Endothelial cell of umbilical vein (primary cell): ENCODE data around the gene NRDC. TPM values are rescaled to one million over a fixed set of nuclear protein-coding genes. Genes with fewer than 3 reads are reported as not detected.

Experiments used
- BruUV-seq: library from RNA; stranded (reverse); fragments of 400-500 nt; replicated peaks from 2 replicates; lab custom pipeline; 2021; lab: Mats Ljungman, UMichigan
- CTCF ChIA-PET: fragments of 300-600, 350-600 bp; sonication (Branson Sonifier 250); formaldehyde crosslinking; loops from one replicate; lab custom pipeline; 2021; ENCODE audit warnings: antibody characterized with exemption, inconsistent platforms; lab: Charles Lee
- POLR2A ChIA-PET: fragments of 300-600, 350-600 bp; sonication (Branson Sonifier 250); formaldehyde crosslinking; loops from one replicate; lab custom pipeline; 2021; ENCODE audit warnings: antibody characterized with exemption, inconsistent platforms; lab: Charles Lee
- DNase-seq: peaks from one replicate; pipeline ENCODE4 v3.0.0-alpha.2; 2011; ENCODE audit warnings: low read depth, low spot score
- FAIRE-seq: peaks from 2 replicates; lab custom pipeline; 2011; peaks lifted over from hg19 to GRCh38; lab: Jason Lieb, UNC
- H2AFZ ChIP-seq: 2 replicates; pipeline ENCODE4 v1.6.0; 2012; ENCODE audit warnings: low read depth, low read length, control low read depth, inconsistent platforms
- H3K27ac ChIP-seq: 2 replicates; pipeline ENCODE4 v1.5.1; 2011; ENCODE audit warnings: low read depth, mild to moderate bottlenecking, control low read depth, low read length, moderate library complexity; ENCODE audit not compliant: insufficient read depth
- H3K27me3 ChIP-seq, 2 experiments: 2 replicates each; pipeline versions ENCODE4 v1.6.0 to v1.6.1; 2011; ENCODE audit warnings: low read length in 2 of 2, mixed read lengths in 1 of 2; ENCODE audit not compliant: control insufficient read depth in 2 of 2, insufficient read depth in 2 of 2
- H3K36me3 ChIP-seq, 2 experiments: 2 replicates in 1 of 2; 3 replicates in 1 of 2; pipeline ENCODE4 v1.5.1; 2011; ENCODE audit warnings: low read length in 2 of 2, mild to moderate bottlenecking in 1 of 2, moderate library complexity in 1 of 2; ENCODE audit not compliant: control insufficient read depth in 2 of 2, insufficient read depth in 2 of 2; ENCODE audit errors: extremely low read depth in 1 of 2
- H3K4me1 ChIP-seq: 3 replicates; pipeline ENCODE4 v1.5.1; 2011; ENCODE audit warnings: mild to moderate bottlenecking, low read length; ENCODE audit not compliant: control insufficient read depth, insufficient read depth; ENCODE audit errors: extremely low read depth
- H3K4me2 ChIP-seq: 2 replicates; pipeline ENCODE4 v1.6.1; 2011; ENCODE audit warnings: low read length, control low read depth, mixed read lengths; ENCODE audit not compliant: insufficient read depth
- H3K4me3 ChIP-seq, 3 experiments: fragments of 200-600 bp in 1 of 3; sonication (generic), shearing (Covaris generic) in 1 of 3; replicated peaks in 1 of 3; 2 replicates each; pipeline ENCODE4 v1.5.1; 2011 to 2016; ENCODE audit warnings: control low read depth in 3 of 3, low read length in 3 of 3, mild to moderate bottlenecking in 2 of 3, inconsistent platforms in 1 of 3, low read depth in 1 of 3, moderate library complexity in 1 of 3; ENCODE audit not compliant: insufficient read depth in 1 of 3
- H3K79me2 ChIP-seq: 2 replicates; pipeline ENCODE4 v1.6.0; 2012; ENCODE audit warnings: low read length, inconsistent platforms; ENCODE audit not compliant: control insufficient read depth, insufficient read depth
- H3K9ac ChIP-seq: replicated peaks from 2 replicates; pipeline ENCODE3; 2011; ENCODE audit warnings: low read length, control low read depth; ENCODE audit not compliant: insufficient read depth; ENCODE audit errors: extremely low read depth
- H3K9me1 ChIP-seq: replicated peaks from 3 replicates; pipeline ENCODE4 v1.6.0; 2011; ENCODE audit warnings: mild to moderate bottlenecking, low read length; ENCODE audit not compliant: control insufficient read depth, insufficient read depth; ENCODE audit errors: extremely low read depth
- H3K9me3 ChIP-seq: replicated peaks from 2 replicates; pipeline ENCODE4 v1.5.1; 2012; ENCODE audit warnings: low read length, inconsistent platforms; ENCODE audit not compliant: control insufficient read depth, insufficient read depth
- H4K20me1 ChIP-seq: replicated peaks from 2 replicates; pipeline ENCODE3; 2011; ENCODE audit warnings: mild to moderate bottlenecking, low read length; ENCODE audit not compliant: control insufficient read depth, insufficient read depth; ENCODE audit errors: extremely low read depth
- CTCF ChIP-seq, 2 donors: IDR thresholded peaks; 1 replicate in 1 of 2; 2 replicates in 1 of 2; pipeline ENCODE4 v1.5.1; 2011; ENCODE audit warnings: low read length in 2 of 2, mild to moderate bottlenecking in 2 of 2, moderate library complexity in 2 of 2, control low read depth in 1 of 2, inconsistent platforms in 1 of 2, low read depth in 1 of 2; ENCODE audit not compliant: insufficient read depth in 1 of 2; ENCODE audit errors: extremely low read depth in 1 of 2
- EZH2 ChIP-seq: IDR thresholded peaks from 2 replicates; pipeline ENCODE4 v1.6.1; 2012; ENCODE audit warnings: borderline replicate concordance, low read depth, mild to moderate bottlenecking, moderate library complexity, low read length, inconsistent platforms; ENCODE audit not compliant: severe bottlenecking
- FOS ChIP-seq: IDR thresholded peaks from 2 replicates; pipeline ENCODE4 v1.6.1; 2011; ENCODE audit warnings: mild to moderate bottlenecking, low read length, moderate library complexity, borderline replicate concordance; ENCODE audit not compliant: insufficient read depth
- GATA2 ChIP-seq: IDR thresholded peaks from 2 replicates; pipeline ENCODE4 v1.7.0; 2011; ENCODE audit warnings: low read depth, mild to moderate bottlenecking, moderate library complexity, mixed read lengths, low read length; ENCODE audit not compliant: insufficient read length, insufficient read depth
- JUN ChIP-seq: IDR thresholded peaks from 2 replicates; pipeline ENCODE4 v1.6.1; 2011; ENCODE audit warnings: borderline replicate concordance, low read depth; ENCODE audit not compliant: insufficient read length, insufficient read depth
- MAX ChIP-seq: IDR thresholded peaks from 2 replicates; pipeline ENCODE4 v1.6.1; 2011; ENCODE audit not compliant: insufficient read depth, insufficient read length
- MYC ChIP-seq: IDR thresholded peaks from one replicate; pipeline ENCODE4 v1.6.1; 2011; ENCODE audit warnings: mild to moderate bottlenecking, low read depth, low read length
- POLR2A ChIP-seq: IDR thresholded peaks from 2 replicates; pipeline ENCODE4 v1.6.1; 2012; ENCODE audit warnings: low read depth, mild to moderate bottlenecking, control low read depth, low read length
- POLR2AphosphoS5 ChIP-seq: IDR thresholded peaks from 2 replicates; pipeline ENCODE4 v1.6.1; 2012; ENCODE audit warnings: low read depth, mild to moderate bottlenecking, control low read depth, low read length, moderate library complexity; ENCODE audit not compliant: insufficient read depth
- dilution Hi-C: fragments of 300-500 bp; cut with MboI; formaldehyde crosslinking; loops from one replicate; pipeline ENCODE4 v1.15.0; 2019; ENCODE audit warnings: low sequenced_read_pairs; ENCODE audit not compliant: extremely low pct_ligation_motif_present
- intact Hi-C: fragments of 100-400 bp; cut with micrococcal nuclease; formaldehyde crosslinking; loops from one replicate; pipeline ENCODE4 v1.10.0; 2022
- polyA plus RNA-seq, 4 experiments: library from polyadenylated mRNA; depleted of rRNA in 3 of 4; stranded (reverse) in 3 of 4; unstranded in 1 of 4; fragments of >200 nt; gene quantifications; 2 replicates each; pipeline versions ENCODE4 v1.2.1 to v1.2.3, GENCODE V29; 2011 to 2012; ENCODE audit warnings: missing spikeins in 1 of 4
- total RNA-seq: library from RNA; stranded (reverse); gene quantifications from 2 replicates; pipeline ENCODE4 v1.2.3, GENCODE V29; 2021

NRDC gene
- total and polyA plus RNA-seq, 2 donors (not counting 3 experiments of a cell fraction or from before 2014, with no cell fraction given), result 41.8 to 146 TPM

GRCh38 chr1:51870603-51871350 lies 7.8 kb downstream of the NRDC start:
- FAIRE-seq (no peak), DNase-seq (no peak)
- peaks cover 2% of the 10 kb centered on the region for H3K4me1 ChIP-seq
- H3K4me2 ChIP-seq, result no peak overlapping the region
- ChIA-PET CTCF (interaction anchor here (1.2 kb wide), 1 partner anchor 30 kb away, joined by 3 read pairs; no protein-coding TSS in a partner anchor), POLR2A (no interaction called here)
- dilution Hi-C loops, result no loop called here
- no peaks in the 10 kb centered on the region for H3K9me1 ChIP-seq
- H3K36me3 ChIP-seq, result no peaks in the 10 kb centered on the region
- H3K27ac ChIP-seq, result no peak overlapping the region
- H3K4me3 ChIP-seq, result no peak overlapping the region
- H3K27me3 ChIP-seq, result no peaks in the 10 kb centered on the region
- H3K79me2 ChIP-seq, result peaks cover 88% of the 10 kb centered on the region
- H2AFZ ChIP-seq, result no peak overlapping the region
- H3K9ac ChIP-seq, result no peak overlapping the region
- TF ChIP-seq CTCF (IDR thresholded peaks at IDR 0.05; ENCODE audit: extremely low read depth in 1 of 2, insufficient read depth in 1 of 2, low read depth in 1 of 2, low read length in 2 of 2) (no peak), FOS (no peak), POLR2AphosphoS5 (no peak), POLR2A (no peak), EZH2 (no peak), GATA2 (no peak), MYC (no peak), JUN (no peak), MAX (no peak)
- peaks cover 3% of the 10 kb centered on the region for H4K20me1 ChIP-seq
- no peaks in the 10 kb centered on the region for H3K9me3 ChIP-seq
- BruUV-seq, result no TSS peak
- intact Hi-C loops, result no loop called here
